ENCODE results near the gene PKP1. TPM values are rescaled to one million over a fixed set of nuclear protein-coding genes. Genes with fewer than 3 reads are reported as not detected.

Gene PKP1
- total RNA-seq, 1 donor from 2014 or later, result 0.02 TPM

DNA sequence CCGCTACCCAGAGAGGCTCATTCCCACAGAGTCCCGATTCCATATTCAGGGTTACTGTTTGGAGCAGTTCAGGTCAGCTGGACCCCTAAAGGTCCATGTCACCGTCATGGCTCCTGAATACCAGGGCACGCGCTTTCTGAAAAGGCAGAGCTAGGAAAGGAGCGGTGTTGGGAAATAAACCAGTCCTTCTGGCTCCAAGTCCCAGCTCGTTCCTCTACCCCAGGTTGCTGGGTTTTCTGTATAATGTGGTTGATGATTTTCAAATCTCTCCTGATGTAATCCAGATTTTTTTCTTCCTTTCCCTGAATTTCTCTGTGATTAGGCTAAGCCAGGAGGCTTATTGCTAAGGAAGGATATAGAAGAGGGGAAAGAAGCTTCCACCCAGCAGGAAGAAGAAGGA is 14.0 kb upstream of the PKP1 start:
- Histone ChIP-seq H3F3A (ENCODE audit: low read depth) (no peaks in the 10 kb centered on the region), H3K4me1 (no peaks in the 10 kb centered on the region), H4K20me1 (ENCODE audit: low read depth) (no peaks in the 10 kb centered on the region), H3K79me2 (ENCODE audit: low read depth) (no peaks in the 10 kb centered on the region), H3K36me3 (no peaks in the 10 kb centered on the region), H3K4me2 (no peak overlapping the region), H3K9me3 (ENCODE audit: low read depth) (no peaks in the 10 kb centered on the region), H2AFZ (replicated peaks) (no peak overlapping the region), H3K9ac (no peak overlapping the region), H3K27ac (no peak overlapping the region), H3K4me3 (no peak overlapping the region), H3K27me3 (no peaks in the 10 kb centered on the region)
- Mint-ChIP-seq H3K4me3 (no peak overlapping the region), H3K27ac (no peak overlapping the region), H3K4me1 (peaks cover 8% of the 10 kb centered on the region), H3K9me3 (no peaks in the 10 kb centered on the region), H3K27me3 (ENCODE audit: insufficient read depth, low read depth) (peaks cover 6% of the 10 kb centered on the region), H3K36me3 (no peaks in the 10 kb centered on the region)
- DNase-seq (ENCODE audit: low spot score), result no peak
- TF ChIP-seq, protein P1, sequence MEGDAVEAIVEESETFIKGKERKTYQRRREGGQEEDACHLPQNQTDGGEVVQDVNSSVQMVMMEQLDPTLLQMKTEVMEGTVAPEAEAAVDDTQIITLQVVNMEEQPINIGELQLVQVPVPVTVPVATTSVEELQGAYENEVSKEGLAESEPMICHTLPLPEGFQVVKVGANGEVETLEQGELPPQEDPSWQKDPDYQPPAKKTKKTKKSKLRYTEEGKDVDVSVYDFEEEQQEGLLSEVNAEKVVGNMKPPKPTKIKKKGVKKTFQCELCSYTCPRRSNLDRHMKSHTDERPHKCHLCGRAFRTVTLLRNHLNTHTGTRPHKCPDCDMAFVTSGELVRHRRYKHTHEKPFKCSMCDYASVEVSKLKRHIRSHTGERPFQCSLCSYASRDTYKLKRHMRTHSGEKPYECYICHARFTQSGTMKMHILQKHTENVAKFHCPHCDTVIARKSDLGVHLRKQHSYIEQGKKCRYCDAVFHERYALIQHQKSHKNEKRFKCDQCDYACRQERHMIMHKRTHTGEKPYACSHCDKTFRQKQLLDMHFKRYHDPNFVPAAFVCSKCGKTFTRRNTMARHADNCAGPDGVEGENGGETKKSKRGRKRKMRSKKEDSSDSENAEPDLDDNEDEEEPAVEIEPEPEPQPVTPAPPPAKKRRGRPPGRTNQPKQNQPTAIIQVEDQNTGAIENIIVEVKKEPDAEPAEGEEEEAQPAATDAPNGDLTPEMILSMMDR (IDR thresholded peaks at IDR 0.05), result no peak
- TF ChIP-seq EZH2phosphoT487 (IDR thresholded peaks at IDR 0.05), result no peak
- TF ChIP-seq EZH2 (IDR thresholded peaks at IDR 0.05), result no peak

DNA sequence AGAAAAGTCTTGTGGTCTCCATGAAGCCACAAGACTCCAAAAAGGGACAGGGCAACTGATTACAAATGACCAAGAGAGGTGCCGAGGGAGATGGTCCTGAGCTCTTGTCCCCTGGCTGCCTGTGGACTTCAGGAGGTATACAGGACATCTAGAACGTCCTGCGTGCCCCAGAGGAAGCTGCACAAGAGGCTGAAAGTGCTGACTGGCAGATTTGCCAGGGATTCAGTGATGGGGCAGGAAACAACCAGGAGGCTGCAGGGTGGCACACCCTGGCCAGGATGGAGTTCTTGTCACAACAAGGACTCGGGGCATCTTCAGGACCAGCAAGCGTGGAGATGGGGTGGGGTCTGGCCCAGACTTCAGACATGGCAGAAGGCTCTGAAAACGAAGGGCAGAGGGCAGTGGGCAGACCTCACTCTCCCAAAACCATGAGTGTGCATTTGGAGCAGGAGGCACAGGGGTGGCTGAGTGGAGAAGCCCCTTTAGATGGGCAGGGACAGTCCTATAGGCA is 13.4 kb upstream of the PKP1 start:
- no peaks in the 10 kb centered on the region for H3F3A ChIP-seq (ENCODE audit: low read depth)
- Mint-ChIP-seq H3K4me1 (peaks cover 11% of the 10 kb centered on the region), H3K9me3 (no peaks in the 10 kb centered on the region), H3K4me3 (no peak overlapping the region), H3K36me3 (no peaks in the 10 kb centered on the region), H3K27ac (no peak overlapping the region), H3K27me3 (ENCODE audit: insufficient read depth, low read depth) (peaks cover 6% of the 10 kb centered on the region)
- no peaks in the 10 kb centered on the region for H3K79me2 ChIP-seq (ENCODE audit: low read depth)
- no peak overlapping the region for H3K4me2 ChIP-seq
- no peaks in the 10 kb centered on the region for H4K20me1 ChIP-seq (ENCODE audit: low read depth)
- H3K36me3 ChIP-seq, result no peaks in the 10 kb centered on the region
- H3K27me3 ChIP-seq, result no peaks in the 10 kb centered on the region
- H3K4me3 ChIP-seq, result no peak overlapping the region
- no peak overlapping the region for H3K27ac ChIP-seq
- no peak for DNase-seq (ENCODE audit: low spot score)
- H3K9me3 ChIP-seq (ENCODE audit: low read depth), result no peaks in the 10 kb centered on the region
- no peak for TF ChIP-seq EZH2 (IDR thresholded peaks at IDR 0.05)
- no peak for TF ChIP-seq EZH2phosphoT487 (IDR thresholded peaks at IDR 0.05)
- TF ChIP-seq, protein P1 (IDR thresholded peaks at IDR 0.05), result no peak
- H2AFZ ChIP-seq (replicated peaks), result no peak overlapping the region
- no peaks in the 10 kb centered on the region for H3K4me1 ChIP-seq
- no peak overlapping the region for H3K9ac ChIP-seq

DNA sequence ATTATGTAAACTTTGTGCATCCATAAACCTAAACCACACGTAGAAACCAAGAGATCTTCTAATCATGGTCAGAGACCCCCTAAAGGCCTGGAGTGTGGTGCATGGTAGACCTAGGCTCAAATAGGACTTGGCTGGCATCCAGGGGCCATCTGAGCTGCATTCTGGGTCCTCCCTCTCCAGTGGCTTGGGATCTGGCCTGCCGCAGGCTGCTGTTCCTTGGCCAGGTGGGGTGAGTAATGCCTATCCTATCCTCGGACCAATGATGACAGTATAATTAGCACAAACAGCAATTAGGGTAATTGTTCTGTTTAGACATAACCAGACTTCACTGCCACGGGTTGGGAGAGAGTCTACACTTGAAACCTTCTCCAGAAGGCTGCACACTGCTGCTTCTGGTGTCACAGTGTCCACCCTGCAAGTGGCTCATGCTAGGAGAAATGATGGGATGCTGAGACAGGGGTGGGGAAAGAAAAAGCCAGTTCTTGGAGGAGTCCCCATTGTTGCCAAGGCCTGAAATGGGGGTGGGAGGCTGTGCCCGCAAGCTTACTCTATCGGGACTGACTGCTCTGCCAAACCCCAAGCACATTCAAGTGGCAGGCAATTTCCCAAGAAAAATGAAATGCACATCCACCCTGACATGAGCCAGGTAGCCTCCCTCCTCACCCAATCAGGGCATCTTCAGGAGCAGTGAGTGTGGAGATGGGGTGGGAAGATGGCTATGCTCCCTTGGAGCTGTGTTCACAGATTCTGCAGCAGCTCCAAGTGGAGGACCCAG is 12.5 kb upstream of the PKP1 start:
- Mint-ChIP-seq H3K27me3 (ENCODE audit: insufficient read depth, low read depth) (peaks cover 6% of the 10 kb centered on the region), H3K27ac (no peak overlapping the region), H3K36me3 (no peaks in the 10 kb centered on the region), H3K9me3 (no peaks in the 10 kb centered on the region), H3K4me3 (no peak overlapping the region), H3K4me1 (peaks cover 12% of the 10 kb centered on the region)
- no peaks in the 10 kb centered on the region for H3K79me2 ChIP-seq (ENCODE audit: low read depth)
- H3K9ac ChIP-seq, result no peak overlapping the region
- no peaks in the 10 kb centered on the region for H3K4me1 ChIP-seq
- TF ChIP-seq EZH2phosphoT487 (IDR thresholded peaks at IDR 0.05), result no peak
- no peak for TF ChIP-seq EZH2 (IDR thresholded peaks at IDR 0.05)
- TF ChIP-seq, protein P1 (IDR thresholded peaks at IDR 0.05), result no peak
- no peak overlapping the region for H3K4me2 ChIP-seq
- no peak overlapping the region for H3K27ac ChIP-seq
- no peaks in the 10 kb centered on the region for H3K27me3 ChIP-seq
- H3K4me3 ChIP-seq, result no peak overlapping the region
- H3K9me3 ChIP-seq (ENCODE audit: low read depth), result no peaks in the 10 kb centered on the region
- H2AFZ ChIP-seq (replicated peaks), result no peak overlapping the region
- DNase-seq (ENCODE audit: low spot score), result no peak
- H4K20me1 ChIP-seq (ENCODE audit: low read depth), result no peaks in the 10 kb centered on the region
- no peaks in the 10 kb centered on the region for H3K36me3 ChIP-seq
- no peaks in the 10 kb centered on the region for H3F3A ChIP-seq (ENCODE audit: low read depth)
